Measurements from ENCODE around the gene TMEM214. TPM values are rescaled to one million over a fixed set of nuclear protein-coding genes. Genes with fewer than 3 reads are reported as not detected.
A peak's percentile ranks its signal among the peaks of the same experiment; 100 is the strongest.

Gene TMEM214
- total and polyA plus RNA-seq, 2 experiments from 2014 or later = 74.9 to 75.7 TPM

- Histone ChIP-seq H3K4me3 (no peak overlapping the region), H3K4me1 (ENCODE audit: insufficient read depth) (peaks cover 16% of the 10 kb centered on the region), H3K9ac (no peak overlapping the region), H2AFZ (no peak overlapping the region), H3K9me2 (ENCODE audit: insufficient read depth) (no peaks in the 10 kb centered on the region), H3K9me3 (ENCODE audit: low read depth) (no peaks in the 10 kb centered on the region), H3K27ac (no peak overlapping the region), H3K79me2 (ENCODE audit: insufficient read depth) (peaks cover 24% of the 10 kb centered on the region), H3K4me2 (ENCODE audit: unreplicated experiment) (no peak overlapping the region), H3K27me3 (replicated peaks; ENCODE audit: insufficient read depth) (no peaks in the 10 kb centered on the region), H4K20me1 (ENCODE audit: insufficient read depth) (no peaks in the 10 kb centered on the region), H3K36me3 (ENCODE audit: low read depth) (no peaks in the 10 kb centered on the region), H3F3A (ENCODE audit: insufficient read depth) (peaks cover 13% of the 10 kb centered on the region)
- in situ Hi-C loops (cut with MboI) = no loop called here
- WGBS, 2 experiments (ENCODE audit: low coverage in 1 of 2, low lambda C conversion rate in 2 of 2, missing lambda C conversion rate in 2 of 2) = 94 to 95% methylated on average over 6 of the region's 6 CpGs
- DNase-seq = no peak
- no peak for TF ChIP-seq EZH2 (IDR thresholded peaks at IDR 0.05; ENCODE audit: insufficient read depth, poor library complexity, severe bottlenecking)
- no peak for TF ChIP-seq EZH2phosphoT487 (IDR thresholded peaks at IDR 0.05; ENCODE audit: insufficient read depth, low read depth)
Measured at GRCh38 chr2:27084297-27085061, 51.7 kb downstream of the TMEM214 start.

- WGBS, 2 experiments (ENCODE audit: low coverage in 1 of 2, low lambda C conversion rate in 2 of 2, missing lambda C conversion rate in 2 of 2) = 47% methylated on average over 10 of the region's 10 CpGs
Measured at GRCh38 chr2:27085062-27085672, 52.4 kb downstream of the TMEM214 start.

DNA sequence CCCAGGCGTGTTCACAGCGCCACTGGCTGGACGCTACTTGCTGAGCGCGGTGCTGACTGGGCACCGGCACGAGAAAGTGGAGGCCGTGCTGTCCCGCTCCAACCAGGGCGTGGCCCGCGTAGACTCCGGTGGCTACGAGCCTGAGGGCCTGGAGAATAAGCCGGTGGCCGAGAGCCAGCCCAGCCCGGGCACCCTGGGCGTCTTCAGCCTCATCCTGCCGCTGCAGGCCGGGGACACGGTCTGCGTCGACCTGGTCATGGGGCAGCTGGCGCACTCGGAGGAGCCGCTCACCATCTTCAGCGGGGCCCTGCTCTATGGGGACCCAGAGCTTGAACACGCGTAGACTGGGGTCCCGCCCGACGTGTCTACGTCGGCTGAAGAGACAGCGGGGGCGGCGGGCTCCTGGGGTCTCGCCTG lies 52.9 kb downstream of the TMEM214 start:
- peak overlapping the region; percentile 75 for H3K4me2 ChIP-seq (ENCODE audit: unreplicated experiment)
- H2AFZ ChIP-seq = peak overlapping the region; percentile 63
- 0 to 3% methylated on average over 23 to 28 of the region's 38 CpGs for WGBS, 2 experiments (ENCODE audit: low coverage in 1 of 2, low lambda C conversion rate in 2 of 2, missing lambda C conversion rate in 2 of 2)
- H3K9me3 ChIP-seq (ENCODE audit: low read depth) = no peaks in the 10 kb centered on the region
- peaks cover 13% of the 10 kb centered on the region for H3F3A ChIP-seq (ENCODE audit: insufficient read depth)
- H3K27ac ChIP-seq = peak overlapping the region; percentile 59
- peak overlapping the region; percentile 74 for H3K9ac ChIP-seq
- H3K27me3 ChIP-seq (replicated peaks; ENCODE audit: insufficient read depth) = no peaks in the 10 kb centered on the region
- H3K9me2 ChIP-seq (ENCODE audit: insufficient read depth) = no peaks in the 10 kb centered on the region
- peak overlapping the region; percentile 73 for H3K4me3 ChIP-seq
- H3K4me1 ChIP-seq (ENCODE audit: insufficient read depth) = peaks cover 7% of the 10 kb centered on the region; the same call in 1 of the 2 replicates
- H3K36me3 ChIP-seq (ENCODE audit: low read depth) = no peaks in the 10 kb centered on the region
- TF ChIP-seq EZH2phosphoT487 (IDR thresholded peaks at IDR 0.05; ENCODE audit: insufficient read depth, low read depth) (no peak), EZH2 (IDR thresholded peaks at IDR 0.05; ENCODE audit: insufficient read depth, poor library complexity, severe bottlenecking) (no peak)
- H4K20me1 ChIP-seq (ENCODE audit: insufficient read depth) = no peaks in the 10 kb centered on the region
- in situ Hi-C loops (cut with MboI) = no loop called here
- peak; percentile 87 for DNase-seq
- peaks cover 12% of the 10 kb centered on the region for H3K79me2 ChIP-seq (ENCODE audit: insufficient read depth)

More at GRCh38 chr2:27085062-27085672, 52.4 kb downstream of the TMEM214 start:
- peak overlapping the region; percentile 75 for H3K4me2 ChIP-seq (ENCODE audit: unreplicated experiment)
- peaks cover 18% of the 10 kb centered on the region for H3K79me2 ChIP-seq (ENCODE audit: insufficient read depth)
- DNase-seq = no peak
- H3K9ac ChIP-seq = peak overlapping the region; percentile 74
- no peak for TF ChIP-seq EZH2 (IDR thresholded peaks at IDR 0.05; ENCODE audit: insufficient read depth, poor library complexity, severe bottlenecking)
- no peak for TF ChIP-seq EZH2phosphoT487 (IDR thresholded peaks at IDR 0.05; ENCODE audit: insufficient read depth, low read depth)
- no peak overlapping the region for H2AFZ ChIP-seq
- peak overlapping the region; percentile 59 for H3K27ac ChIP-seq
- H3F3A ChIP-seq (ENCODE audit: insufficient read depth) = peaks cover 13% of the 10 kb centered on the region
- H3K9me2 ChIP-seq (ENCODE audit: insufficient read depth) = no peaks in the 10 kb centered on the region
- in situ Hi-C loops (cut with MboI) = no loop called here
- peaks cover 12% of the 10 kb centered on the region for H3K4me1 ChIP-seq (ENCODE audit: insufficient read depth)
- H3K4me3 ChIP-seq = peak overlapping the region; percentile 73
- H3K36me3 ChIP-seq (ENCODE audit: low read depth) = no peaks in the 10 kb centered on the region
- no peaks in the 10 kb centered on the region for H4K20me1 ChIP-seq (ENCODE audit: insufficient read depth)
- no peaks in the 10 kb centered on the region for H3K27me3 ChIP-seq (replicated peaks; ENCODE audit: insufficient read depth)
- no peaks in the 10 kb centered on the region for H3K9me3 ChIP-seq (ENCODE audit: low read depth)

DNA sequence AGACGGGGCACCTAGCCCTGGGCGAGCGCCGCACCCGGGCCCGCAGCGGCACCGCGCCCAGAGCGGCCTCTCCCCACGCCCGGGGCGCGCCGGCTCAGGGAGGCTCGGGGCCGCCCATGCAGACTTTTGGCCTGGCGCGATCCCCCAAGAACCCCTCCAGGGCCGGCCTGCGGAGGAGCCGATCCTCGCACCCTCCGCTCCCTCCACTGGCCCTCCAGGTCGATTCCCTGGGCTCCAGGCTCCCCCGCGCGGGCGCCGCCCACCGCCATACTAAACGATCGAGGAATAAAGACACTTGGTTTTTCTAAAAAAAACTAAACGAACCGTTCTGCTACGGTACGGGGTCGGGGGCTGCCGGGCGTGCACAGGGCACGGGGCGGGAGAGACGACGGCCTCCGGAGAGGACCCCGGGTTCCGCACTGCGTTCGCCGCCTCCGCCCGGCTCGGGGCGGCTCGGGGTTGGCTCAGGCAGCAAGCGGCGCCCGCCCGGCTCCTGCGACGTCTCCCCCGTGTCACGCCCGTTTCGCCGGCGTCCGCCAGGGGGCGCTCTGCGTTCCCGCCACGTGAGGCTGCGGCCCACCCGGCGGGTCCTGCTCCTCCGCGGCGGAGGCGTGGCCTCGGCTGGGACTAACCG lies 53.4 kb downstream of the TMEM214 start:
- peak overlapping the region; percentile 74 for H3K9ac ChIP-seq
- no peaks in the 10 kb centered on the region for H4K20me1 ChIP-seq (ENCODE audit: insufficient read depth)
- in situ Hi-C loops (cut with MboI) = no loop called here
- peak overlapping the region; percentile 75 for H3K4me2 ChIP-seq (ENCODE audit: unreplicated experiment)
- peak overlapping the region; percentile 73 for H3K4me3 ChIP-seq
- H3K9me3 ChIP-seq (ENCODE audit: low read depth) = no peaks in the 10 kb centered on the region
- peaks cover 10% of the 10 kb centered on the region for H3K79me2 ChIP-seq (ENCODE audit: insufficient read depth)
- DNase-seq = peak; percentile 95
- no peaks in the 10 kb centered on the region for H3K36me3 ChIP-seq (ENCODE audit: low read depth)
- 0 out of 2 replicates have a peak, but pooled peaks cover 4% of the 10 kb centered on the region for H3K4me1 ChIP-seq (ENCODE audit: insufficient read depth)
- H2AFZ ChIP-seq = peak overlapping the region; percentile 63
- peak overlapping the region; percentile 59 for H3K27ac ChIP-seq
- WGBS, 2 experiments (ENCODE audit: low coverage in 1 of 2, low lambda C conversion rate in 2 of 2, missing lambda C conversion rate in 2 of 2) = 0 to 2% methylated on average over 45 to 77 of the region's 81 CpGs
- H3K27me3 ChIP-seq (replicated peaks; ENCODE audit: insufficient read depth) = no peaks in the 10 kb centered on the region
- H3F3A ChIP-seq (ENCODE audit: insufficient read depth) = peaks cover 13% of the 10 kb centered on the region
- TF ChIP-seq EZH2phosphoT487 (IDR thresholded peaks at IDR 0.05; ENCODE audit: insufficient read depth, low read depth) (no peak), EZH2 (IDR thresholded peaks at IDR 0.05; ENCODE audit: insufficient read depth, poor library complexity, severe bottlenecking) (no peak)
- no peaks in the 10 kb centered on the region for H3K9me2 ChIP-seq (ENCODE audit: insufficient read depth)
